Gastrocnemius medialis (tissue), 4 donors: ENCODE results near the gene ARHGAP1.

ENCODE experiments used
- CTCF ChIP-seq, 5 experiments: fragments of 450-650 bp in 3 of 5; fragments of 200-600 bp in 2 of 5; sonication (generic) in 2 of 5; IDR thresholded peaks in 4 of 5; conservative IDR thresholded peaks in 1 of 5; 1 replicate in 4 of 5; 2 replicates in 1 of 5; pipeline ENCODE4 v1.5.1; 2016 to 2019; ENCODE audit warnings: antibody characterized with exemption in 5 of 5, mild to moderate bottlenecking in 3 of 5, moderate library complexity in 3 of 5
- POLR2A ChIP-seq, 2 donors: fragments of 450-650 bp; IDR thresholded peaks; one replicate each; pipeline ENCODE4 v1.6.1; 2017; ENCODE audit warnings: antibody characterized with exemption in 2 of 2, mild to moderate bottlenecking in 2 of 2, moderate library complexity in 2 of 2

GRCh38 chr11:46694072-46694471 lies 6.3 kb downstream of the ARHGAP1 start:
- no peak for TF ChIP-seq CTCF (IDR thresholded peaks at IDR 0.05 in 4 of 5, conservative IDR thresholded peaks at IDR 0.05 in 1 of 5)
- no peak for TF ChIP-seq POLR2A (IDR thresholded peaks at IDR 0.05)
